ENCODE measurements around the gene PLG.

Gene PLG

GRCh38 chr6:160789263-160790027 is 87.4 kb downstream of the PLG start:
- H3K4me3 ChIP-seq (ENCODE audit: control insufficient read depth, low read depth, low read length): no peak overlapping the region
- no peak for DNase-seq (ENCODE audit: low read depth)
- TF ChIP-seq CTCF (IDR thresholded peaks at IDR 0.05; ENCODE audit: control insufficient read depth, insufficient read depth, low read depth, low read length, missing control alignments): no peak

- TF ChIP-seq CTCF (IDR thresholded peaks at IDR 0.05; ENCODE audit: control insufficient read depth, insufficient read depth, low read depth, low read length, missing control alignments): peak; percentile 5
- H3K4me3 ChIP-seq (ENCODE audit: control insufficient read depth, low read depth, low read length): no peak overlapping the region
- DNase-seq (ENCODE audit: low read depth): no peak
Measured at GRCh38 chr6:160790028-160790792, 88.2 kb downstream of the PLG start.

- no peak for DNase-seq (ENCODE audit: low read depth)
- TF ChIP-seq CTCF (IDR thresholded peaks at IDR 0.05; ENCODE audit: control insufficient read depth, insufficient read depth, low read depth, low read length, missing control alignments): no peak
- H3K4me3 ChIP-seq (ENCODE audit: control insufficient read depth, low read depth, low read length): no peak overlapping the region
Measured at GRCh38 chr6:160791459-160791858, 89.4 kb downstream of the PLG start.

- no peak for DNase-seq (ENCODE audit: low read depth)
- TF ChIP-seq CTCF (IDR thresholded peaks at IDR 0.05; ENCODE audit: control insufficient read depth, insufficient read depth, low read depth, low read length, missing control alignments): no peak
- H3K4me3 ChIP-seq (ENCODE audit: control insufficient read depth, low read depth, low read length): no peak overlapping the region
Measured at GRCh38 chr6:160791981-160792418, 90.0 kb downstream of the PLG start.

GRCh38 chr6:160792708-160793107 is 90.7 kb downstream of the PLG start:
- H3K4me3 ChIP-seq (ENCODE audit: control insufficient read depth, low read depth, low read length): no peak overlapping the region
- no peak for TF ChIP-seq CTCF (IDR thresholded peaks at IDR 0.05; ENCODE audit: control insufficient read depth, insufficient read depth, low read depth, low read length, missing control alignments)
- DNase-seq (ENCODE audit: low read depth): no peak

GRCh38 chr6:160793652-160794051 is 91.6 kb downstream of the PLG start:
- H3K4me3 ChIP-seq (ENCODE audit: control insufficient read depth, low read depth, low read length): no peak overlapping the region
- no peak for DNase-seq (ENCODE audit: low read depth)
- TF ChIP-seq CTCF (IDR thresholded peaks at IDR 0.05; ENCODE audit: control insufficient read depth, insufficient read depth, low read depth, low read length, missing control alignments): no peak
